Measurements from ENCODE around the gene ARHGAP9. TPM values are rescaled to one million over a fixed set of nuclear protein-coding genes. Genes with fewer than 3 reads are reported as not detected.

ARHGAP9 gene
- total RNA-seq, 1 donor from 2014 or later: 2.9 TPM

DNA sequence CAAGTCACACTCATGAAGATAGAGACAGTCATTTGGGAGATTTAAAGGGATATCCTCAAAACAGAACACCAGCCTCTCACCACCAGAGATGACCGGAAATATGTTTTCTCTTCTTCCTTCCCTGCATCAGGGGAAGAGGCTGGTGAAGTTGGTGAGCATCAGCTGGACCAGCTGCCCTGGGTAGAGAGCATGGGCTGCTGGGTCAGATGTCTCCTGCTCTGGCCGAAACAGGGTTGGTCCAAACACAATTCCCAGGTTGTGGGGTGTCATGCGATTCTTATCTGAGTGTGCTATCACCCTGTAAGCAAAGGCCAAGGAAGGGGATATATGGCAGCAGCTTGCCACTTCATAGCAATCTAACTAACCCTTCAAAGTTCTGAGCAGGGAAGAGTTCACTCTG, 7.3 kb downstream of the ARHGAP9 start:
- no peak overlapping the region for H3K4me3 Mint-ChIP-seq (ENCODE audit: unreplicated experiment)
- no peak for TF ChIP-seq CTCF (IDR thresholded peaks at IDR 0.05)

GRCh38 chr12:57471661-57472060, 8.0 kb downstream of the ARHGAP9 start:
- peaks cover 30% of the 10 kb centered on the region for H3K27me3 Mint-ChIP-seq (ENCODE audit: low read depth)
- H3K27ac Mint-ChIP-seq (ENCODE audit: unreplicated experiment): no peak overlapping the region

More for the DNA sequence above, 7.3 kb downstream of the ARHGAP9 start:
- DNase-seq (ENCODE audit: low spot score): peak; percentile 17
- Mint-ChIP-seq H3K27ac (ENCODE audit: unreplicated experiment) (no peak overlapping the region), H3K9me3 (ENCODE audit: low read depth) (no peaks in the 10 kb centered on the region), H3K36me3 (ENCODE audit: low read depth) (peaks cover 3% of the 10 kb centered on the region), H3K27me3 (ENCODE audit: low read depth) (peaks cover 30% of the 10 kb centered on the region), H3K4me1 (ENCODE audit: low read depth) (peaks cover 13% of the 10 kb centered on the region)

DNA sequence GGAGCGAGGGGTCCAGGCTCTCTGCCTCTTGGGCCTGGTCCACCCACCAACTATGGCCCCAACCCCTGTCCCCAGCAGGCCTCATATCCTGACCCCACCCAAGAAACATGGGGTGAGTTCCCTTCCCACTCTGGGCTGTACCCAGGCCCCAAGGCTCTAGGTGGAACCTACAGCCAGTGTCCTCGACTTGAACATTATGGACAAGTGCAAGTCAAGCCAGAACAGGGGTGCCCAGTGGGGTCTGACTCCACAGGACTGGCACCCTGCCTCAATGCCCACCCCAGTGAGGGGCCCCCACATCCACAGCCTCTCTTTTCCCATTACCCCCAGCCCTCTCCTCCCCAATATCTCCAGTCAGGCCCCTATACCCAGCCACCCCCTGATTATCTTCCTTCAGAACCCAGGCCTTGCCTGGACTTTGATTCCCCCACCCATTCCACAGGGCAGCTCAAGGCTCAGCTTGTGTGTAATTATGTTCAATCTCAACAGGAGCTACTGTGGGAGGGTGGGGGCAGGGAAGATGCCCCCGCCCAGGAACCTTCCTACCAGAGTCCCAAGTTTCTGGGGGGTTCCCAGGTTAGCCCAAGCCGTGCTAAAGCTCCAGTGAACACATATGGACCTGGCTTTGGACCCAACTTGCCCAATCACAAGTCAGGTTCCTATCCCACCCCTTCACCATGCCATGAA, 8.6 kb downstream of the ARHGAP9 start:
- no peak for TF ChIP-seq CTCF (IDR thresholded peaks at IDR 0.05)
- Mint-ChIP-seq H3K4me3 (ENCODE audit: unreplicated experiment) (no peak overlapping the region), H3K27ac (ENCODE audit: unreplicated experiment) (no peak overlapping the region), H3K9me3 (ENCODE audit: low read depth) (no peaks in the 10 kb centered on the region), H3K27me3 (ENCODE audit: low read depth) (peaks cover 26% of the 10 kb centered on the region), H3K4me1 (ENCODE audit: low read depth) (peaks cover 7% of the 10 kb centered on the region), H3K36me3 (ENCODE audit: low read depth) (peaks cover 3% of the 10 kb centered on the region)
- peak; percentile 27 for DNase-seq (ENCODE audit: low spot score)

More at GRCh38 chr12:57471661-57472060, 8.0 kb downstream of the ARHGAP9 start:
- peak; percentile 44 for DNase-seq (ENCODE audit: low spot score)
- peaks cover 9% of the 10 kb centered on the region for H3K4me1 Mint-ChIP-seq (ENCODE audit: low read depth)
- no peak for TF ChIP-seq CTCF (IDR thresholded peaks at IDR 0.05)
- peaks cover 3% of the 10 kb centered on the region for H3K36me3 Mint-ChIP-seq (ENCODE audit: low read depth)
- no peaks in the 10 kb centered on the region for H3K9me3 Mint-ChIP-seq (ENCODE audit: low read depth)
- H3K4me3 Mint-ChIP-seq (ENCODE audit: unreplicated experiment): no peak overlapping the region

GRCh38 chr12:57470286-57470969, 9.2 kb downstream of the ARHGAP9 start:
- no peak for TF ChIP-seq CTCF (IDR thresholded peaks at IDR 0.05)
- Mint-ChIP-seq H3K4me1 (ENCODE audit: low read depth) (peaks cover 1% of the 10 kb centered on the region), H3K9me3 (ENCODE audit: low read depth) (no peaks in the 10 kb centered on the region), H3K27ac (ENCODE audit: unreplicated experiment) (no peak overlapping the region), H3K4me3 (ENCODE audit: unreplicated experiment) (no peak overlapping the region), H3K27me3 (ENCODE audit: low read depth) (peaks cover 22% of the 10 kb centered on the region), H3K36me3 (ENCODE audit: low read depth) (peaks cover 3% of the 10 kb centered on the region)
- DNase-seq (ENCODE audit: low spot score): peak; percentile 79

- no peaks in the 10 kb centered on the region for H3K9me3 Mint-ChIP-seq (ENCODE audit: low read depth)
- H3K36me3 Mint-ChIP-seq (ENCODE audit: low read depth): peaks cover 3% of the 10 kb centered on the region
- no peak overlapping the region for H3K4me3 Mint-ChIP-seq (ENCODE audit: unreplicated experiment)
- no peak for TF ChIP-seq CTCF (IDR thresholded peaks at IDR 0.05)
- H3K27me3 Mint-ChIP-seq (ENCODE audit: low read depth): peaks cover 18% of the 10 kb centered on the region
- no peaks in the 10 kb centered on the region for H3K4me1 Mint-ChIP-seq (ENCODE audit: low read depth)
- DNase-seq (ENCODE audit: low spot score): peak; percentile 68
- H3K27ac Mint-ChIP-seq (ENCODE audit: unreplicated experiment): no peak overlapping the region
These were observed 10.1 kb downstream of the ARHGAP9 start for GRCh38 chr12:57469296-57470164.

Data from chondrocyte (in vitro differentiated cells).